SK-N-SH (cell line): ENCODE data around the gene SYNE3. TPM values are rescaled to one million over a fixed set of nuclear protein-coding genes. Genes with fewer than 3 reads are reported as not detected.

Experiments used
- CTCF ChIA-PET: fragments of 300-600, 350-600 bp; formaldehyde crosslinking; extraction: SDS; loops from one replicate; lab custom pipeline; 2021; lab: Yijun Ruan, JAX
- POLR2A ChIA-PET: fragments of 350-600 bp; sonication (Branson Sonifier 250); formaldehyde crosslinking; extraction: SDS; loops from one replicate; lab custom pipeline; 2020; ENCODE audit warnings: antibody characterized with exemption, inconsistent platforms; lab: Yijun Ruan, JAX
- DNase-seq: peaks from one replicate; pipeline ENCODE4 v3.0.0; 2012
- H2AFZ ChIP-seq: fragments of 200-600 bp; sonication (generic); 2 replicates; pipeline ENCODE4 v1.8.1; 2016; ENCODE audit warnings: antibody characterized with exemption, mild to moderate bottlenecking, low read depth
- H3F3A ChIP-seq: fragments of 200-600 bp; sonication (generic); replicated peaks from 2 replicates; pipeline ENCODE3; 2016; ENCODE audit warnings: antibody characterized with exemption, mild to moderate bottlenecking; ENCODE audit not compliant: insufficient read depth
- H3K27ac ChIP-seq, 2 experiments: fragments of 200-500 bp in 1 of 2; fragments of 200-600 bp in 1 of 2; sonication (Bioruptor generic) in 1 of 2; sonication (generic), shearing (Covaris generic) in 1 of 2; 2 replicates each; pipeline versions ENCODE4 v1.5.1 to v1.6.1; 2014 to 2016; ENCODE audit warnings: low read depth in 2 of 2, inconsistent platforms in 1 of 2, low read length in 1 of 2, mild to moderate bottlenecking in 1 of 2, mixed read lengths in 1 of 2
- H3K27me3 ChIP-seq: fragments of 200-600 bp; sonication (generic), shearing (Covaris generic); 2 replicates; pipeline ENCODE4 v1.6.1; 2016; ENCODE audit warnings: mixed run types; ENCODE audit not compliant: insufficient read depth
- H3K36me3 ChIP-seq, 2 experiments: fragments of 200-500 bp in 1 of 2; fragments of 200-600 bp in 1 of 2; sonication (Bioruptor generic) in 1 of 2; sonication (generic) in 1 of 2; replicated peaks in 1 of 2; 2 replicates each; pipeline versions ENCODE3 to v1.5.1; 2014 to 2016; ENCODE audit warnings: low read length in 1 of 2, mild to moderate bottlenecking in 1 of 2; ENCODE audit not compliant: insufficient read depth in 2 of 2, control insufficient read depth in 1 of 2
- H3K4me1 ChIP-seq, 2 experiments: fragments of 200-500 bp in 1 of 2; fragments of 200-600 bp in 1 of 2; sonication (Bioruptor generic) in 1 of 2; sonication (generic), shearing (Covaris generic) in 1 of 2; 2 replicates each; pipeline versions ENCODE4 v1.5.1 to v1.6.1; 2014 to 2016; ENCODE audit warnings: low read depth in 1 of 2, low read length in 1 of 2, mixed run types in 1 of 2; ENCODE audit not compliant: insufficient read depth in 2 of 2, control insufficient read depth in 1 of 2
- H3K4me2 ChIP-seq: fragments of 200-600 bp; sonication (generic), shearing (Covaris generic); 2 replicates; pipeline ENCODE4 v1.6.1; 2017; ENCODE audit warnings: mixed run types
- H3K4me3 ChIP-seq, 2 experiments: fragments of 200-500 bp in 1 of 2; fragments of 200-600 bp in 1 of 2; sonication (Bioruptor generic) in 1 of 2; sonication (generic), shearing (Covaris generic) in 1 of 2; 2 replicates each; pipeline versions ENCODE4 v1.5.1 to v1.8.1; 2014 to 2016; ENCODE audit warnings: low read depth in 2 of 2, inconsistent platforms in 1 of 2, low read length in 1 of 2, mild to moderate bottlenecking in 1 of 2, mixed read lengths in 1 of 2, moderate library complexity in 1 of 2
- H3K79me2 ChIP-seq: fragments of 200-600 bp; sonication (generic); 2 replicates; pipeline ENCODE4 v1.8.1; 2017; ENCODE audit warnings: mild to moderate bottlenecking; ENCODE audit not compliant: insufficient read depth
- H3K9ac ChIP-seq: fragments of 200-600 bp; sonication (generic); 2 replicates; pipeline ENCODE4 v1.6.1; 2017; ENCODE audit warnings: mixed run types
- H3K9me2 ChIP-seq: fragments of 200-600 bp; sonication (generic); 2 replicates; pipeline ENCODE4 v1.6.1; 2017; ENCODE audit warnings: mixed run types
- H3K9me3 ChIP-seq: fragments of 200-600 bp; sonication (generic); 2 replicates; pipeline ENCODE4 v1.6.1; 2017; ENCODE audit warnings: mixed run types, mild to moderate bottlenecking, moderate library complexity
- H4K20me1 ChIP-seq: fragments of 200-600 bp; sonication (generic); 2 replicates; pipeline ENCODE4 v1.6.1; 2017; ENCODE audit warnings: mild to moderate bottlenecking, mixed run types; ENCODE audit not compliant: insufficient read depth
- CHD2 ChIP-seq: fragments of 150-350 bp; IDR thresholded peaks from 2 replicates; pipeline ENCODE4 v1.6.1; 2018; ENCODE audit warnings: low read length; ENCODE audit not compliant: partially characterized antibody
- ELF1 ChIP-seq: IDR thresholded peaks from 2 replicates; pipeline ENCODE4 v1.4.0; 2012
- EP300 ChIP-seq, 2 experiments: IDR thresholded peaks; 2 replicates each; pipeline versions ENCODE4 v1.4.0 to v1.6.1; 2012; ENCODE audit warnings: borderline replicate concordance in 1 of 2, low read depth in 1 of 2, low read length in 1 of 2
- FOSL2 ChIP-seq: IDR thresholded peaks from 2 replicates; pipeline ENCODE4 v1.4.0; 2012; ENCODE audit warnings: low read depth, mild to moderate bottlenecking, moderate library complexity, borderline replicate concordance
- FOXM1 ChIP-seq: IDR thresholded peaks from 2 replicates; pipeline ENCODE4 v1.4.0; 2012; ENCODE audit warnings: low read depth, mild to moderate bottlenecking
- GABPA ChIP-seq: IDR thresholded peaks from 2 replicates; pipeline ENCODE4 v1.4.0; 2012; ENCODE audit warnings: low read depth, mild to moderate bottlenecking
- GATA2 ChIP-seq: sonication (generic); formaldehyde crosslinking; IDR thresholded peaks from 2 replicates; pipeline ENCODE4 v1.5.0; 2020; ENCODE audit warnings: mild to moderate bottlenecking, missing genetic modification reagents
- MEF2A ChIP-seq: IDR thresholded peaks from 2 replicates; pipeline ENCODE4 v1.4.0; 2012; ENCODE audit warnings: low read depth, borderline replicate concordance
- MXI1 ChIP-seq: IDR thresholded peaks from 2 replicates; pipeline ENCODE4 v1.6.1; 2012; ENCODE audit warnings: mild to moderate bottlenecking, low read depth, low read length, improper control_type of control experiment
- NFIC ChIP-seq: IDR thresholded peaks from 2 replicates; pipeline ENCODE4 v1.4.0; 2012; ENCODE audit warnings: borderline replicate concordance
- NRF1 ChIP-seq: IDR thresholded peaks from 2 replicates; pipeline ENCODE4 v1.6.1; 2012; ENCODE audit warnings: low read depth, mild to moderate bottlenecking, low read length
- RCOR1 ChIP-seq: fragments of 150-350 bp; IDR thresholded peaks from 2 replicates; pipeline ENCODE4 v1.6.1; 2017; ENCODE audit warnings: antibody characterized with exemption, low read length
- RFX5 ChIP-seq: IDR thresholded peaks from 2 replicates; pipeline ENCODE4 v1.6.1; 2012; ENCODE audit warnings: mild to moderate bottlenecking, improper control_type of control experiment, low read length
- RXRA ChIP-seq: IDR thresholded peaks from 2 replicates; pipeline ENCODE4 v1.4.0; 2012; ENCODE audit warnings: low read depth, mild to moderate bottlenecking, borderline replicate concordance
- SIN3A ChIP-seq: IDR thresholded peaks from 2 replicates; pipeline ENCODE4 v1.6.1; 2012; ENCODE audit warnings: low read depth, mild to moderate bottlenecking, low read length, moderate library complexity, borderline replicate concordance
- SMC3 ChIP-seq: IDR thresholded peaks from 2 replicates; pipeline ENCODE4 v1.6.1; 2012; ENCODE audit warnings: low read depth, low read length, improper control_type of control experiment
- WGBS: methylation state at CpG from one replicate; pipeline ENCODE4 v1.1.6; 2017; ENCODE audit warnings: low lambda C conversion rate; 5-methylcytosine and 5-hydroxymethylcytosine counted together
- polyA plus RNA-seq, 3 experiments: library from polyadenylated mRNA; depleted of rRNA; stranded (reverse); fragments of >200 nt; gene quantifications; 2 replicates each; pipeline ENCODE4 v1.2.3, GENCODE V29; 2012
- TF ChIP-seq, protein P1 (sequence below): fragments of 150-350 bp; IDR thresholded peaks from 2 replicates; pipeline ENCODE4 v1.6.1; 2017; ENCODE audit warnings: antibody characterized with exemption, low read length, low read depth, borderline replicate concordance
- TF ChIP-seq, protein P2 (sequence below): fragments of 200-600 bp; sonication (generic); IDR thresholded peaks from 2 replicates; pipeline ENCODE4 v1.6.1; 2017; ENCODE audit warnings: antibody characterized with exemption, mild to moderate bottlenecking, moderate library complexity
- TF ChIP-seq, protein P3 (sequence below): IDR thresholded peaks from 2 replicates; pipeline ENCODE4; 2012
- TF ChIP-seq, protein P4 (sequence below): IDR thresholded peaks from 2 replicates; pipeline ENCODE4 v1.4.0; 2012; ENCODE audit warnings: low read depth, borderline replicate concordance
- TF ChIP-seq, protein P5 (sequence below): IDR thresholded peaks from 2 replicates; pipeline ENCODE4 v1.6.1; 2012; ENCODE audit warnings: mild to moderate bottlenecking, low read depth, low read length, moderate library complexity
- TF ChIP-seq, protein P6 (sequence below): IDR thresholded peaks from 2 replicates; pipeline ENCODE4 v1.4.0; 2012; ENCODE audit warnings: low read depth
- TF ChIP-seq, protein P7 (sequence below): fragments of 150-350 bp; IDR thresholded peaks from 2 replicates; pipeline ENCODE4 v1.6.1; 2016; ENCODE audit warnings: mild to moderate bottlenecking, low read depth, low read length

The SYNE3 gene
- polyA plus RNA-seq, 1 of the 3 experiments (the other 2 are of a cell fraction): 2.0 TPM

DNA sequence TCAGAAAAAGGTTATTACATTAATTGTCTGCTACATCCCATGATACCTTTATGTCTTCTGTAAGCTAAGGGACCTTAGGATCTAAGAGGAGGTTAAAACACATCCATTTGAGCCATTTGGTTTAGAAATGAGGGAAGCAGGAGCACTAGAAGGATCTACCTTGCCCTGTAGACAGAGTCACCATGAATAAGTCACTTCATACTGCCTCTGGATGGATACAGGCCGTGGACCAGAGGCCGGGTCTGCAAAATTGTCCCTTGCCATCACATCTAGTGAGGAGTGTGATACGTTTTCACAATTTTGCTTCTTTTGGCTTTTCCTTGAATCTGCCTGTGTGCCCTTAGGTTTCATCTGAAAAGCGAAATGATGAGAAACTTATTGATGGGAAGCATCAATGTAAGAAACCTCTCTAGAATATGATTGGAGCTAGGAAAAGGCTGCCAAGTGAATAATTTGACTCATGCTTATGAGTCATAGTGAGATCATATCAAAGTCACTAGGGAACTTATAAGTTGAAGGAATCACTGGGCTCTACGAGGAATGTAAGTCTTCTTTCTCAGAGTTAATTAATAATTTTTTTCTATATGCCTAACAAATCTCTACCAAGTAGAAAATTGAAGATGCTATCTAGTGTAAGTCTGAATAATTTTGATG, 29.2 kb upstream of the SYNE3 start:
- no peaks in the 10 kb centered on the region for H3K9me2 ChIP-seq
- ChIA-PET CTCF (interaction anchor here (1.0 to 1.9 kb wide), 5 partner anchors 11 to 555 kb away, joined by 3 to 7 read pairs (median 6); partner anchors contain the start of gene GLRX5), POLR2A (interaction anchor here (1.2 kb wide), 1 partner anchor 11 kb away, joined by 3 read pairs; the partner anchor contains the start of gene GLRX5)
- peaks cover 22% of the 10 kb centered on the region for H3F3A ChIP-seq
- H3K4me2 ChIP-seq: no peak overlapping the region
- H3K9ac ChIP-seq: no peak overlapping the region
- no peaks in the 10 kb centered on the region; the same call in 1 of the 2 replicates for H4K20me1 ChIP-seq
- no peak overlapping the region for H3K4me3 ChIP-seq
- no peaks in the 10 kb centered on the region for H3K27me3 ChIP-seq
- H3K4me1 ChIP-seq: peaks cover 0 to 10% of the 10 kb centered on the region in 2 experiments; a peak in 3 of 4 replicates
- no peak for DNase-seq
- H2AFZ ChIP-seq: no peak overlapping the region
- peaks cover 37% of the 10 kb centered on the region for H3K79me2 ChIP-seq
- peak overlapping the region in 1 of 2 experiments; percentile 98; a peak in 2 of 4 replicates for H3K27ac ChIP-seq
- H3K36me3 ChIP-seq: peaks cover 17 to 30% of the 10 kb centered on the region in 2 experiments
- 60% methylated on average over 5 of the region's 5 CpGs for WGBS
- peaks cover 9% of the 10 kb centered on the region; the same call in 1 of the 2 replicates for H3K9me3 ChIP-seq
- TF ChIP-seq GABPA: no peak
- peak; percentile 98 for TF ChIP-seq FOSL2
- TF ChIP-seq, protein P1, sequence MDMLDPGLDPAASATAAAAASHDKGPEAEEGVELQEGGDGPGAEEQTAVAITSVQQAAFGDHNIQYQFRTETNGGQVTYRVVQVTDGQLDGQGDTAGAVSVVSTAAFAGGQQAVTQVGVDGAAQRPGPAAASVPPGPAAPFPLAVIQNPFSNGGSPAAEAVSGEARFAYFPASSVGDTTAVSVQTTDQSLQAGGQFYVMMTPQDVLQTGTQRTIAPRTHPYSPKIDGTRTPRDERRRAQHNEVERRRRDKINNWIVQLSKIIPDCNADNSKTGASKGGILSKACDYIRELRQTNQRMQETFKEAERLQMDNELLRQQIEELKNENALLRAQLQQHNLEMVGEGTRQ: no peak
- no peak for TF ChIP-seq SIN3A
- TF ChIP-seq, protein P2, sequence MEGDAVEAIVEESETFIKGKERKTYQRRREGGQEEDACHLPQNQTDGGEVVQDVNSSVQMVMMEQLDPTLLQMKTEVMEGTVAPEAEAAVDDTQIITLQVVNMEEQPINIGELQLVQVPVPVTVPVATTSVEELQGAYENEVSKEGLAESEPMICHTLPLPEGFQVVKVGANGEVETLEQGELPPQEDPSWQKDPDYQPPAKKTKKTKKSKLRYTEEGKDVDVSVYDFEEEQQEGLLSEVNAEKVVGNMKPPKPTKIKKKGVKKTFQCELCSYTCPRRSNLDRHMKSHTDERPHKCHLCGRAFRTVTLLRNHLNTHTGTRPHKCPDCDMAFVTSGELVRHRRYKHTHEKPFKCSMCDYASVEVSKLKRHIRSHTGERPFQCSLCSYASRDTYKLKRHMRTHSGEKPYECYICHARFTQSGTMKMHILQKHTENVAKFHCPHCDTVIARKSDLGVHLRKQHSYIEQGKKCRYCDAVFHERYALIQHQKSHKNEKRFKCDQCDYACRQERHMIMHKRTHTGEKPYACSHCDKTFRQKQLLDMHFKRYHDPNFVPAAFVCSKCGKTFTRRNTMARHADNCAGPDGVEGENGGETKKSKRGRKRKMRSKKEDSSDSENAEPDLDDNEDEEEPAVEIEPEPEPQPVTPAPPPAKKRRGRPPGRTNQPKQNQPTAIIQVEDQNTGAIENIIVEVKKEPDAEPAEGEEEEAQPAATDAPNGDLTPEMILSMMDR: no peak
- TF ChIP-seq, protein P3, sequence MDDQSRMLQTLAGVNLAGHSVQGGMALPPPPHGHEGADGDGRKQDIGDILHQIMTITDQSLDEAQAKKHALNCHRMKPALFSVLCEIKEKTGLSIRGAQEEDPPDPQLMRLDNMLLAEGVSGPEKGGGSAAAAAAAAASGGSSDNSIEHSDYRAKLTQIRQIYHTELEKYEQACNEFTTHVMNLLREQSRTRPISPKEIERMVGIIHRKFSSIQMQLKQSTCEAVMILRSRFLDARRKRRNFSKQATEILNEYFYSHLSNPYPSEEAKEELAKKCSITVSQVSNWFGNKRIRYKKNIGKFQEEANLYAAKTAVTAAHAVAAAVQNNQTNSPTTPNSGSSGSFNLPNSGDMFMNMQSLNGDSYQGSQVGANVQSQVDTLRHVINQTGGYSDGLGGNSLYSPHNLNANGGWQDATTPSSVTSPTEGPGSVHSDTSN: peak; percentile 35; the same call in 1 of the 2 replicates
- no peak for TF ChIP-seq EP300 (IDR thresholded peaks at IDR 0.05; ENCODE audit: borderline replicate concordance in 1 of 2, low read depth in 1 of 2, low read length in 1 of 2)
- no peak for TF ChIP-seq GATA2
- TF ChIP-seq FOXM1: no peak
- TF ChIP-seq, protein P4, sequence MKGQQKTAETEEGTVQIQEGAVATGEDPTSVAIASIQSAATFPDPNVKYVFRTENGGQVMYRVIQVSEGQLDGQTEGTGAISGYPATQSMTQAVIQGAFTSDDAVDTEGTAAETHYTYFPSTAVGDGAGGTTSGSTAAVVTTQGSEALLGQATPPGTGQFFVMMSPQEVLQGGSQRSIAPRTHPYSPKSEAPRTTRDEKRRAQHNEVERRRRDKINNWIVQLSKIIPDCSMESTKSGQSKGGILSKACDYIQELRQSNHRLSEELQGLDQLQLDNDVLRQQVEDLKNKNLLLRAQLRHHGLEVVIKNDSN: no peak
- TF ChIP-seq, protein P5, sequence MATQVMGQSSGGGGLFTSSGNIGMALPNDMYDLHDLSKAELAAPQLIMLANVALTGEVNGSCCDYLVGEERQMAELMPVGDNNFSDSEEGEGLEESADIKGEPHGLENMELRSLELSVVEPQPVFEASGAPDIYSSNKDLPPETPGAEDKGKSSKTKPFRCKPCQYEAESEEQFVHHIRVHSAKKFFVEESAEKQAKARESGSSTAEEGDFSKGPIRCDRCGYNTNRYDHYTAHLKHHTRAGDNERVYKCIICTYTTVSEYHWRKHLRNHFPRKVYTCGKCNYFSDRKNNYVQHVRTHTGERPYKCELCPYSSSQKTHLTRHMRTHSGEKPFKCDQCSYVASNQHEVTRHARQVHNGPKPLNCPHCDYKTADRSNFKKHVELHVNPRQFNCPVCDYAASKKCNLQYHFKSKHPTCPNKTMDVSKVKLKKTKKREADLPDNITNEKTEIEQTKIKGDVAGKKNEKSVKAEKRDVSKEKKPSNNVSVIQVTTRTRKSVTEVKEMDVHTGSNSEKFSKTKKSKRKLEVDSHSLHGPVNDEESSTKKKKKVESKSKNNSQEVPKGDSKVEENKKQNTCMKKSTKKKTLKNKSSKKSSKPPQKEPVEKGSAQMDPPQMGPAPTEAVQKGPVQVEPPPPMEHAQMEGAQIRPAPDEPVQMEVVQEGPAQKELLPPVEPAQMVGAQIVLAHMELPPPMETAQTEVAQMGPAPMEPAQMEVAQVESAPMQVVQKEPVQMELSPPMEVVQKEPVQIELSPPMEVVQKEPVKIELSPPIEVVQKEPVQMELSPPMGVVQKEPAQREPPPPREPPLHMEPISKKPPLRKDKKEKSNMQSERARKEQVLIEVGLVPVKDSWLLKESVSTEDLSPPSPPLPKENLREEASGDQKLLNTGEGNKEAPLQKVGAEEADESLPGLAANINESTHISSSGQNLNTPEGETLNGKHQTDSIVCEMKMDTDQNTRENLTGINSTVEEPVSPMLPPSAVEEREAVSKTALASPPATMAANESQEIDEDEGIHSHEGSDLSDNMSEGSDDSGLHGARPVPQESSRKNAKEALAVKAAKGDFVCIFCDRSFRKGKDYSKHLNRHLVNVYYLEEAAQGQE: no peak
- TF ChIP-seq, protein P6, sequence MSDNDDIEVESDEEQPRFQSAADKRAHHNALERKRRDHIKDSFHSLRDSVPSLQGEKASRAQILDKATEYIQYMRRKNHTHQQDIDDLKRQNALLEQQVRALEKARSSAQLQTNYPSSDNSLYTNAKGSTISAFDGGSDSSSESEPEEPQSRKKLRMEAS: no peak
- no peak for TF ChIP-seq CHD2
- no peak for TF ChIP-seq MXI1
- TF ChIP-seq NRF1: no peak
- peak; percentile 69; the same call in 1 of the 2 replicates for TF ChIP-seq NFIC
- no peak for TF ChIP-seq MEF2A
- TF ChIP-seq RCOR1: no peak
- TF ChIP-seq ELF1: no peak
- TF ChIP-seq, protein P7, sequence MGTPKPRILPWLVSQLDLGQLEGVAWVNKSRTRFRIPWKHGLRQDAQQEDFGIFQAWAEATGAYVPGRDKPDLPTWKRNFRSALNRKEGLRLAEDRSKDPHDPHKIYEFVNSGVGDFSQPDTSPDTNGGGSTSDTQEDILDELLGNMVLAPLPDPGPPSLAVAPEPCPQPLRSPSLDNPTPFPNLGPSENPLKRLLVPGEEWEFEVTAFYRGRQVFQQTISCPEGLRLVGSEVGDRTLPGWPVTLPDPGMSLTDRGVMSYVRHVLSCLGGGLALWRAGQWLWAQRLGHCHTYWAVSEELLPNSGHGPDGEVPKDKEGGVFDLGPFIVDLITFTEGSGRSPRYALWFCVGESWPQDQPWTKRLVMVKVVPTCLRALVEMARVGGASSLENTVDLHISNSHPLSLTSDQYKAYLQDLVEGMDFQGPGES: no peak
- no peak for TF ChIP-seq RFX5
- no peak for TF ChIP-seq SMC3
- no peak for TF ChIP-seq RXRA
